Occipital lobe (tissue), 2 donors: ENCODE data around the gene NYAP2. TPM values are rescaled to one million over a fixed set of nuclear protein-coding genes. Genes with fewer than 3 reads are reported as not detected.
A peak's percentile ranks its signal among the peaks of the same experiment; 100 is the strongest.

ENCODE experiments used
- DNase-seq: peaks from one replicate; lab custom pipeline; 2025; lab: John Stamatoyannopoulos, UW
- total RNA-seq: library from RNA; depleted of rRNA; stranded (reverse); fragments of >200 nt; gene quantifications from one replicate; pipeline ENCODE4 v1.2.3, GENCODE V29; 2014

Gene NYAP2
- 7.8 TPM for total RNA-seq

GRCh38 chr2:225399504-225399903 lies at the start of gene NYAP2:
Gene NYAP2, plus strand, starts transcription at chr2:225399710. Its CDS starts 9,171 bp downstream, at chr2:225408881.
- peak; percentile 6 for DNase-seq

- no peak for DNase-seq
Measured at GRCh38 chr2:225353579-225354085, 45.9 kb upstream of the NYAP2 start.

- DNase-seq = no peak
Measured at GRCh38 chr2:225354281-225354774, 45.2 kb upstream of the NYAP2 start.

- DNase-seq = no peak
Measured at GRCh38 chr2:225355788-225356187, 43.7 kb upstream of the NYAP2 start.

- DNase-seq = no peak
Measured at GRCh38 chr2:225366731-225367130, 32.8 kb upstream of the NYAP2 start.

GRCh38 chr2:225367482-225367881 lies 32.0 kb upstream of the NYAP2 start:
- no peak for DNase-seq

GRCh38 chr2:225378984-225379383 lies 20.5 kb upstream of the NYAP2 start:
- DNase-seq = no peak

- peak; percentile 0 for DNase-seq
Measured at GRCh38 chr2:225379856-225380255, 19.7 kb upstream of the NYAP2 start.

- DNase-seq = no peak
Measured at GRCh38 chr2:225381609-225382008, 17.9 kb upstream of the NYAP2 start.

GRCh38 chr2:225398372-225398771 lies 1.1 kb upstream of the NYAP2 start:
- DNase-seq = no peak

GRCh38 chr2:225400060-225400511 lies 576 bp downstream of the NYAP2 start:
- peak; percentile 38 for DNase-seq

- DNase-seq = no peak
Measured at GRCh38 chr2:225400546-225401400, 1.3 kb downstream of the NYAP2 start.

- no peak for DNase-seq
Measured at GRCh38 chr2:225402210-225402776, 2.8 kb downstream of the NYAP2 start.

- no peak for DNase-seq
Measured at GRCh38 chr2:225411452-225411851, 11.9 kb downstream of the NYAP2 start.

GRCh38 chr2:225413786-225414185 lies 14.3 kb downstream of the NYAP2 start:
- no peak for DNase-seq

- no peak for DNase-seq
Measured at GRCh38 chr2:225414902-225415301, 15.4 kb downstream of the NYAP2 start.

- no peak for DNase-seq
Measured at GRCh38 chr2:225415341-225415740, 15.8 kb downstream of the NYAP2 start.

GRCh38 chr2:225415792-225416191 lies 16.3 kb downstream of the NYAP2 start:
- no peak for DNase-seq

- no peak for DNase-seq
Measured at GRCh38 chr2:225416616-225417367, 17.3 kb downstream of the NYAP2 start.

GRCh38 chr2:225419033-225419432 lies 19.5 kb downstream of the NYAP2 start:
- DNase-seq = no peak

- no peak for DNase-seq
Measured at GRCh38 chr2:225422145-225422544, 22.6 kb downstream of the NYAP2 start.

GRCh38 chr2:225425284-225425683 lies 25.8 kb downstream of the NYAP2 start:
- no peak for DNase-seq
